Measurements from ENCODE around the gene CAPN2.

Gene CAPN2

GRCh38 chr1:223824712-223825111 lies 112.4 kb downstream of the CAPN2 start:
- TF ChIP-seq TEAD4 (IDR thresholded peaks at IDR 0.05) = no peak
- TF ChIP-seq, protein P1, sequence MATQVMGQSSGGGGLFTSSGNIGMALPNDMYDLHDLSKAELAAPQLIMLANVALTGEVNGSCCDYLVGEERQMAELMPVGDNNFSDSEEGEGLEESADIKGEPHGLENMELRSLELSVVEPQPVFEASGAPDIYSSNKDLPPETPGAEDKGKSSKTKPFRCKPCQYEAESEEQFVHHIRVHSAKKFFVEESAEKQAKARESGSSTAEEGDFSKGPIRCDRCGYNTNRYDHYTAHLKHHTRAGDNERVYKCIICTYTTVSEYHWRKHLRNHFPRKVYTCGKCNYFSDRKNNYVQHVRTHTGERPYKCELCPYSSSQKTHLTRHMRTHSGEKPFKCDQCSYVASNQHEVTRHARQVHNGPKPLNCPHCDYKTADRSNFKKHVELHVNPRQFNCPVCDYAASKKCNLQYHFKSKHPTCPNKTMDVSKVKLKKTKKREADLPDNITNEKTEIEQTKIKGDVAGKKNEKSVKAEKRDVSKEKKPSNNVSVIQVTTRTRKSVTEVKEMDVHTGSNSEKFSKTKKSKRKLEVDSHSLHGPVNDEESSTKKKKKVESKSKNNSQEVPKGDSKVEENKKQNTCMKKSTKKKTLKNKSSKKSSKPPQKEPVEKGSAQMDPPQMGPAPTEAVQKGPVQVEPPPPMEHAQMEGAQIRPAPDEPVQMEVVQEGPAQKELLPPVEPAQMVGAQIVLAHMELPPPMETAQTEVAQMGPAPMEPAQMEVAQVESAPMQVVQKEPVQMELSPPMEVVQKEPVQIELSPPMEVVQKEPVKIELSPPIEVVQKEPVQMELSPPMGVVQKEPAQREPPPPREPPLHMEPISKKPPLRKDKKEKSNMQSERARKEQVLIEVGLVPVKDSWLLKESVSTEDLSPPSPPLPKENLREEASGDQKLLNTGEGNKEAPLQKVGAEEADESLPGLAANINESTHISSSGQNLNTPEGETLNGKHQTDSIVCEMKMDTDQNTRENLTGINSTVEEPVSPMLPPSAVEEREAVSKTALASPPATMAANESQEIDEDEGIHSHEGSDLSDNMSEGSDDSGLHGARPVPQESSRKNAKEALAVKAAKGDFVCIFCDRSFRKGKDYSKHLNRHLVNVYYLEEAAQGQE (IDR thresholded peaks at IDR 0.05; ENCODE audit: low read depth) = no peak
- no peak for TF ChIP-seq EGR1 (IDR thresholded peaks at IDR 0.05)
- no peak for TF ChIP-seq EP300 (IDR thresholded peaks at IDR 0.05; ENCODE audit: borderline replicate concordance)
- no peak for TF ChIP-seq TAF1 (IDR thresholded peaks at IDR 0.05; ENCODE audit: low read depth)
- no peak for TF ChIP-seq RAD21 (IDR thresholded peaks at IDR 0.05; ENCODE audit: low read depth)
- no peak for TF ChIP-seq CREB1 (IDR thresholded peaks at IDR 0.05; ENCODE audit: low read depth)
- no peak for TF ChIP-seq ZBTB7A (IDR thresholded peaks at IDR 0.05; ENCODE audit: low read depth)
- TF ChIP-seq TCF12 (IDR thresholded peaks at IDR 0.05; ENCODE audit: low read depth) = no peak
- no peak for TF ChIP-seq USF1 (IDR thresholded peaks at IDR 0.05)

All from Ishikawa (cell line).